Measurements from ENCODE around the gene MAMDC2. TPM values are rescaled to one million over a fixed set of nuclear protein-coding genes. Genes with fewer than 3 reads are reported as not detected.

MAMDC2 gene
- total and polyA plus RNA-seq, 2 donors (not counting 1 experiment from before 2014, with no cell fraction given) = not detected

GRCh38 chr9:70108181-70108580 is 64.5 kb downstream of the MAMDC2 start:
- no peaks in the 10 kb centered on the region for H4K20me1 ChIP-seq (ENCODE audit: control insufficient read depth, insufficient read depth, low read length, poor library complexity, severe bottlenecking)
- Mint-ChIP-seq H3K27ac (no peak overlapping the region), H3K4me1 (peaks cover 9% of the 10 kb centered on the region), H3K27me3 (peaks cover 22% of the 10 kb centered on the region), H3K9me3 (ENCODE audit: insufficient read depth) (no peaks in the 10 kb centered on the region), H3K4me3 (no peak overlapping the region)
- DNase-seq (no peak), ATAC-seq (ENCODE audit: low read depth) (no peak)
- no peak overlapping the region for H2AFZ ChIP-seq (ENCODE audit: insufficient read depth, low read depth, low read length, poor library complexity, severe bottlenecking)
- CTCF ChIA-PET = interaction anchor here (1.2 to 6.6 kb wide), 2 partner anchors 13 to 686 kb away, joined by 4 to 49 read pairs; no protein-coding TSS in a partner anchor
- intact Hi-C loops (cut with micrococcal nuclease) = no loop called here
- no peak overlapping the region for H3K4me3 ChIP-seq (ENCODE audit: control extremely low read depth in 1 of 5, extremely low read depth in 1 of 5, insufficient read depth in 1 of 5, low read depth in 2 of 5, low read length in 4 of 5)
- POLR2A ChIA-PET = no interaction called here
- no peaks in the 10 kb centered on the region for H3K79me2 ChIP-seq (ENCODE audit: control insufficient read depth, insufficient read depth, low read length)
- no peaks in the 10 kb centered on the region for H3K36me3 ChIP-seq (replicated peaks in 1 of 2; ENCODE audit: control extremely low read depth in 1 of 2, control insufficient read depth in 1 of 2, extremely low read depth in 1 of 2, insufficient read depth in 2 of 2, low read length in 1 of 2)
- TF ChIP-seq EZH2 (IDR thresholded peaks at IDR 0.05; ENCODE audit: borderline replicate concordance, insufficient read depth, low read depth, low read length, poor library complexity, severe bottlenecking) = no peak
- TF ChIP-seq CTCF (IDR thresholded peaks at IDR 0.05) = no peak
- 92% methylated on average over 2 of the region's 3 CpGs for WGBS (ENCODE audit: insufficient coverage)
- H3K4me2 ChIP-seq (replicated peaks; ENCODE audit: low read depth, low read length, poor library complexity, severe bottlenecking) = no peak overlapping the region
- no peak overlapping the region for H3K27ac ChIP-seq (ENCODE audit: low read length in 2 of 2)
- H3K9ac ChIP-seq (ENCODE audit: low read length) = no peak overlapping the region
- no peaks in the 10 kb centered on the region for H3K9me3 ChIP-seq (ENCODE audit: control extremely low read depth in 1 of 3, control insufficient read depth in 2 of 3, insufficient read depth in 1 of 3, low read length in 2 of 3)
- H3K27me3 ChIP-seq (replicated peaks in 1 of 4; ENCODE audit: control extremely low read depth in 1 of 4, control insufficient read depth in 3 of 4, insufficient read depth in 4 of 4, low read length in 3 of 4) = peaks cover 0 to 3% (median 0%) of the 10 kb centered on the region in 4 experiments
- peaks cover 5 to 7% of the 10 kb centered on the region in 2 donors for H3K4me1 ChIP-seq (ENCODE audit: control insufficient read depth in 2 of 2, insufficient read depth in 2 of 2, low read length in 2 of 2)

GRCh38 chr9:70110194-70111041 is 66.8 kb downstream of the MAMDC2 start:
- no peaks in the 10 kb centered on the region for H4K20me1 ChIP-seq (ENCODE audit: control insufficient read depth, insufficient read depth, low read length, poor library complexity, severe bottlenecking)

More at GRCh38 chr9:70110194-70111041, 66.8 kb downstream of the MAMDC2 start:
- ChIA-PET CTCF (interaction anchor here (0.6 to 6.6 kb wide), 16 partner anchors 10 to 689 kb away, joined by 3 to 49 read pairs (median 3); no protein-coding TSS in a partner anchor), POLR2A (no interaction called here)
- ATAC-seq (ENCODE audit: low read depth) (no peak), DNase-seq (no peak)
- Mint-ChIP-seq H3K4me3 (no peak overlapping the region), H3K4me1 (peaks cover 9% of the 10 kb centered on the region), H3K27me3 (peaks cover 27% of the 10 kb centered on the region), H3K27ac (no peak overlapping the region), H3K9me3 (ENCODE audit: insufficient read depth) (no peaks in the 10 kb centered on the region)
- no peaks in the 10 kb centered on the region for H3K79me2 ChIP-seq (ENCODE audit: control insufficient read depth, insufficient read depth, low read length)
- no peak overlapping the region for H3K4me3 ChIP-seq (ENCODE audit: control extremely low read depth in 1 of 5, extremely low read depth in 1 of 5, insufficient read depth in 1 of 5, low read depth in 2 of 5, low read length in 4 of 5)
- no peak overlapping the region for H3K9ac ChIP-seq (ENCODE audit: low read length)
- peaks cover 5 to 7% of the 10 kb centered on the region in 2 donors for H3K4me1 ChIP-seq (ENCODE audit: control insufficient read depth in 2 of 2, insufficient read depth in 2 of 2, low read length in 2 of 2)
- no peak overlapping the region for H2AFZ ChIP-seq (ENCODE audit: insufficient read depth, low read depth, low read length, poor library complexity, severe bottlenecking)
- no peak overlapping the region for H3K4me2 ChIP-seq (replicated peaks; ENCODE audit: low read depth, low read length, poor library complexity, severe bottlenecking)
- WGBS (ENCODE audit: insufficient coverage) = 46% methylated on average over 2 of the region's 6 CpGs
- H3K27me3 ChIP-seq (replicated peaks in 1 of 4; ENCODE audit: control extremely low read depth in 1 of 4, control insufficient read depth in 3 of 4, insufficient read depth in 4 of 4, low read length in 3 of 4) = peaks cover 0 to 3% (median 0%) of the 10 kb centered on the region in 4 experiments
- H3K36me3 ChIP-seq (replicated peaks in 1 of 2; ENCODE audit: control extremely low read depth in 1 of 2, control insufficient read depth in 1 of 2, extremely low read depth in 1 of 2, insufficient read depth in 2 of 2, low read length in 1 of 2) = no peaks in the 10 kb centered on the region
- intact Hi-C loops (cut with micrococcal nuclease) = loop anchor here (5.0 kb wide), 1 partner anchor 492 kb away; no protein-coding TSS in a partner anchor
- H3K9me3 ChIP-seq (ENCODE audit: control extremely low read depth in 1 of 3, control insufficient read depth in 2 of 3, insufficient read depth in 1 of 3, low read length in 2 of 3) = no peaks in the 10 kb centered on the region
- H3K27ac ChIP-seq (ENCODE audit: low read length in 2 of 2) = no peak overlapping the region
- TF ChIP-seq CTCF (IDR thresholded peaks at IDR 0.05) (no peak), EZH2 (IDR thresholded peaks at IDR 0.05; ENCODE audit: borderline replicate concordance, insufficient read depth, low read depth, low read length, poor library complexity, severe bottlenecking) (no peak)

Measured in B cell (primary cell).